Left hindlimb (tissue), 1 donor: ENCODE data around the gene PLXNC1.
"Not testable (repeated sequence)": the region's sequence is repeated elsewhere in the genome, so short reads cannot be mapped to it uniquely, and the experiment has no call there.

Experiments used
- DNase-seq: peaks from one replicate; pipeline ENCODE4 v3.0.0-alpha.2; 2018

Gene PLXNC1

DNA sequence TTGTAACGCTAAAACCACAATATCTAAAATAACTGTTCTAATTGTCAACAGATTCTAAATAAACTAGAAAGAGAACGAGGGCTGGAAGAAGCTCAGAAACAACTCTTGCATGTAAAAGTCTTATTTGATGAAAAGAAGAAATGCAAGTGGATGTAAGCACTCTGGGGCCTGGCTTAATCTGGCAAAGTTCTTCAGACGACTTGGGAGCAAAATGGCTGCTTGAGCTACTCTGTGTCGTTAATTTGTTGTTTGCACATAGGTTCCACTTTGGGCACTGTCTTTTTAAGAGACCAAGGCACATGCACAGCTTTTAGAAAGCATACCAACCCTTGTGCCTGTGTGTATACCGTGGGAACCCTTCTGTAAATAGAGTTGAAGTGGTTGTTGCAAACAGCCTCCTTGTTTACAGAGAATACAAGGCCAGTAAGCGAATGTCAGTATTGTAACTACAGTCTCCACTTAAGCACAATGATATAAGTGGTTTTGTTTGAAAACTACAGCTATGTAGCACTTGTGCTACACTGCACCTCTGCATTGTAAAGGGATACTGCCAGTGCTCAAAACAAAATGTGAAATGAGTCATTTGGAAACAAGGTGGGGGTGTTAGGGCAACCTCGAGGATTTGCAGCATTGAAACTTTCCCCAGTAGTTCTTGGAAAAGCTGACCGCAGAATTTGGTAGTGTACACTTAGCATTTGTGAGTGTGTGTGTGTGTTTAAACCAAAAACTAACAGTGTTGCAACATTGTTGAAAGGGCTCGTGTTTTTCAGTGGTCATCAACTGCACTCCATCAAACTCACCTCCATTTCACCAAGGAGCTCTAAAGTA lies 157.0 kb downstream of the PLXNC1 start:
- no peak for DNase-seq

DNA sequence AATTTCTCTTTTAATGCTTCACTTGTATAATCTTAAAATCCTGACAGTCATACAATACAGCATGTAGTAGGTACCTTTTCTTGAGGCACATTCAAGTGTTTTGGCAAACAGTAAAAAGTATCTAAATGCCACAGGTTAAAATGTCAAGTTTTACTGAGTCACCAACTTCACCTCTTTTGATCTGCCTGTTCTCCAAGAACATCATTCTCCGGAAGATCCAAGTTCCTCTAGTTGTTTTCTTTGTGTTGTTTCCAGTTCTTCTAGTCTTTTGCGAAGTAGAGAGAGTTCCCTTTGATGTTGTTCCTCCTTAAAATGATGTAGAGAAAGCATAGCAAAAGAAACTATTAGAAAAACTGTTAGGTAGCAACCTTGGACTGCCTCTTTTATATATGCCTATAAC lies 160.2 kb downstream of the PLXNC1 start:
- DNase-seq, result no peak

GRCh38 chr12:94309373-94309772 lies 161.0 kb downstream of the PLXNC1 start:
- no peak for DNase-seq

DNA sequence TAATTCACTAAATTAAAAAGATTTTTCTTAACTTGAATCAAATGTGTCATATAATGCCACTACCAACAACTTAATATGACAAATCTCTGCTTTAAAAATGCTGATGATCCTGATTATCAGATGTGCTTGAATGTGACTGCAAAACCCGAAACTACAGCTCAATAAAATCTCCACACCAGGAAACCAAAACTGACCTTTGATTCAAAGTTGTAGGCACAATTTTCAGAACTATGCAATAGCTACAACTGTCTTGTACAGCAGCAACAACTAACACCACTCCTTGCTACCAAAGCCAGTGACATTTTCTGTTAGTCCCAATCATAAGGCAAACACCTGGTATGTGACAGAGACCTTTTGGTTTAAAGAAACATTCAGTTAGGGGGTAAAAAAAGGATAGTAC lies 164.0 kb downstream of the PLXNC1 start:
- DNase-seq, result no peak

DNA sequence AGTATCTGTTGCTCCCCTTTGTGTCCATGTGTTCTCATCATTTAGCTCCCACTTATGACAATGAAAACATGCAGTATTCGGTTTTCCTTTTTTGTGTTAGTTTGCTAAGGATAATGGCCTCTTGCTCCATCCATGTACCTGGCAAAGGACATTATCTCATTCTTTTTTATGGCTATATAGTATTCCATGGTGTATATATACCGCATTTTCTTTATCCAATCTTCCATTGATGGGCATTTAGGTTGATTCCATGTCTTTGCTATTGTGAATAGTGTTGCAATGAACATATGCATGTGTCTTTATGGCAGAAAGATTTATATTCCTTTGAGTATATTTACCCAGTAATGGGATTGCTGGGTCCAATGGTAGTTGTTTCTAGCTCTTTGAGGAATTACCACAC lies 168.2 kb downstream of the PLXNC1 start:
- not testable (repeated sequence) for DNase-seq

GRCh38 chr12:94318181-94318580 lies 169.8 kb downstream of the PLXNC1 start:
- no peak for DNase-seq

GRCh38 chr12:94320109-94320508 lies 171.7 kb downstream of the PLXNC1 start:
- DNase-seq, result no peak

DNA sequence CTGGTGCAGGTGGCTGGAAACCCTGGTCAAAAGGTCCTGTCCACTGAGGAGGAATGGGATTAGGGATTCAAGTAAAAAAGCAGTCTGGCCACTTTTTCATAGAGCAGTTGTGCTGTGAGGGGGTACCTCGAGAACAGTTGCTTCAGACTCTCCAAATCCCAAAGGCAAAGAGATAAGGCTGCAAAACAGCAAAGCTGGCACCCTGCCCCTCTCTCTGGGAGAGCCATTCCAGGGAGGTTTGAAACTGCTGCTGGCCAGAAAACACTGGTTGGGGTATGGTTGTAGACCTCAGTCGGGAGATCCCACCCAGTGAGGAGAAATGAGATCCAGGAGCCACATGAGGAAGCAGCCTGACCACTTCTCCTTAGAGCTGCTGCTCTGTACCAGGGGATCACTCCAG lies 174.0 kb downstream of the PLXNC1 start:
- DNase-seq, result no peak

DNA sequence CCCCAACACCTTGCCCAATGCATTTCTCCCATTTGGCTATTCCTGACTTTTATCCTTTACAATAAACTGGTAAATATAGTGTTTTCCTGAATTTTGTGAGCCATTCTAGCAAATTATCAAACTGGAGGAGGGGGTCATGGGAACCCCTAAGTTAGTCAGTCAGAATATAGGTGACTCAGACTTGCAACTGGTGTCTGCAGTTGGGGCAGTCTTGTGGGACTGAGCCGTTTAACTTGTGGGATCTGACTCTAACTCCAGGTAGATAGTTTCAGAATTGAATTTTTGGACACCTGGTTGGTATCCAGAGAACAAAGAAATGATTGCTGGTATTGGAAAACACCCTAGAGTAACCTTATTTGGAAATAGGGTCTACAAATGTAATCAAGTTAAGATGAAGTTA lies 177.9 kb downstream of the PLXNC1 start:
- DNase-seq, result no peak

DNA sequence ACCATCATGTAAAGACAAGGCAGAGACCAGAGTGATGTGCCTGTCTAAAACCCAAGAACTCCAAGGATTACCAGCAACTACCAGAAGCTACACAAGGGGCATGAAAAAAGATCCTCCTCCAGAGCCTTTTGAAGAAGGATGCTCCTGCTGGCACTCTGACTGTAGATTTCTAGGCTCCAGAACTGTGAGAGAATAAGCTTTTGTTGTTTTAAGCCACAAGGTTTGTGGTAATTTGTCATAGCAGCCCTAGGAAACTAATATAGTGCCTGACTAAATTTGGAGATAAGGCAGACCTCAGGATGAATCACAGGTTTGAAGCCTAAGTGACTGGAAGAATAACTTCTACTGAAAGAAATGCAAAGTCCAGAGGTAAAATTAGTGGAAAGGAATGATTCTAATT lies 178.3 kb downstream of the PLXNC1 start:
- no peak for DNase-seq

- no peak for DNase-seq
Measured at GRCh38 chr12:94327809-94328208, 179.4 kb downstream of the PLXNC1 start.

DNA sequence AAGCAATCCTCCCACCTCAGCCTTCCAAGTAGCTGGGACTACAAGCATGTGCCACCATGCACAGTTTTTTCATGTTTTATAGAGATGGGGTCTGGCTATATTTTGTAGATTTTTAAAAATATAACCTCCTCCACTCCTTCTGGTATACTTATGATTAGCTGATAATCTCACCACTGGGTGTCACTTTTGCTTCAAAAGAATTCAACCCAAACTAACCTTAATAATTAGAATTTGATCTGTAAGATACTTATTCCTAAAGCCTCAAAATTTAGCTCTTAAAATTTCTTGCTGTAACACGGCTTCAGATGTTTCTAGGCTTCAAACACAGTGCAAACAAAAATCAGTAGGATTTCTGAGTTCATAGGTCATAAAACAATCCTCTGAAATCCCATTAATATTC lies 181.0 kb downstream of the PLXNC1 start:
- no peak for DNase-seq

GRCh38 chr12:94333396-94333795 lies 185.0 kb downstream of the PLXNC1 start:
- no peak for DNase-seq

DNA sequence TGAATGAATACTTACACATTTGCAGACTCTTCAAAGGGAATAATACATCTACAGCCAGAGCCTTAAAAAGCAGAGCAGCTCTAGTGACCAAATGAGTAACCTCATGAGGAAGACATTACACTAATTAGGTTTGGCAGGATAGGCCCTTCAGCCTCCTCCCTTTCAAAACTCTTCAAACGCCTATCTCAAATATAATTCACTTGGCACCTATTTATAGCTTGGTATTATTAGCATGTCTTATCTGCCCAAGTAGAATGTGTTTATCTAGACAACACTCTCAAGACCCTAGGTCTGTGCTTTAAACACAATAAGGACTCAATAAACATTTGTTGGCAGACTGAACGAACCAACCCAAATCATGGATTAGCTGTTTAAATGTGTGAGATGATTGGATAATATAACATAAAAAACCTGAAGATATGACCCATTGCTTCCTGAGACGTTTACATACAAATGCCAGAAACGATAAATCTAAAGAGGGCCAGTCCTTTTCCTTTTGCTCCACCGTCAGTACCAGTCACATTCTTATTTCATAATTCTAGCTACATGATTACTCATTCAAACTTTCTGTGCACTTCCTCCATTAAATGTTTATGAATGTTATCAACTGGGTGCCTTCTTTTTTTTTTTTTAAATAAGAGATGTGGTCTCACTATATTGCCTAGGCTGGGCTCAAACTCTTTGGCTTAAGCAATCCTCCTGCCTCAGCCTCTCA lies 188.0 kb downstream of the PLXNC1 start:
- no peak for DNase-seq

DNA sequence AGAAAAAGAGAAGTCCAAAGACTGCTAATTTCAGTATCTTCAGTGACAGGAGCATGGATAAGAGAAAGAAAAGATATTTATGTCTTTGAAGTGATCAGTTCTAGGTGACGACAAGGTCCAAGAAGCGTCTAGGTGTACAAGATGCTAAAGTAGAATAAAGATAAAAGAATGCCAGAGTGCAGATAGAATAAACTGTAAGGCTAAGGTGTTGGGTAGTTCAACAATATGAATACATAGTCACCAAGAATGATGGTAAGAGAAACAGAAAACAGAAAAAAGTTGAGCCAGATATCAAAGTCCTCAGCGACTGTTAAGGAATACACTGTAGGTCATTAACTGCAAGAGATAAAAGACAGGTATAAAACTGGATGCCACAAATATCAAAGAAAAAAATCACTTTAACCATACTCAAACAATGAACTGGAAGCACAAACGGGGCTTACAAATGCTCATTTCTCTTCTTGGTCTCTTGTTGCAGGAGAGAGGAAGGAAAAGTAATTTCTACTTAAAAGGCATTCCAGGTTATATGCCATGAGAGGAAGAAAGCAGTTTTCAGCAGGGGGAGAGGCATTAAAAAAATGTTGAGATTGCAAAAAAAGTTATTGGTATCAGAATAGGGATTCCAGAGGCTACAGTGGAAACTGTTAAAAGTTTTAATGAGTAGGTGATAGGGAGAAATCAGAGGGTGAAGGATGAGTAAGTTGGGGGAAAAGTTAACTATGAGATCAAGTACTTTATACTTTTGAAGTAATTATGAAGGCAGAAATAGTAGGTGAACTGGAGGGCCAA lies 189.8 kb downstream of the PLXNC1 start:
- DNase-seq, result no peak

DNA sequence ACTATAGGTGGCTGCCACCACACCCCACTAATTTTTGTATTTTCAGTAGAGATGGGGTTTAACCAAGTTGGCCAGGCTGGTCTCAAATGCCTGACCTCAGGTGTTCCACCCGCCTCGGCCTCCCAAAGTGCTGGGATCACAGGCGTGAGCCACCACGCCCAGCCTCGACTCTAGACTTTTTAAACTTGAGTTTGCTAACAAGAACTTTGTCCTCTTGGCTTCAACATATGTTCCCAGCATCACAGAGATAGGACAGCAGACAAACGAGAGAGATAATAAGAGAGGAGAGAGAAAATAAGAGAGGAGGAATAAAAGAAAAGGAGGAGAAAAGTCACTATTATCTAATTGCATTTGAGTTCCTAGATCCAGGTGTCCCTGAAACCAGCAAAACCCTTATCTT lies 192.2 kb downstream of the PLXNC1 start:
- DNase-seq, result no peak

- DNase-seq, result no peak
Measured at GRCh38 chr12:94353130-94353529, 204.8 kb downstream of the PLXNC1 start.
